Thyroid gland (tissue), 4 donors: ENCODE results near the gene CTNNA3. TPM values are rescaled to one million over a fixed set of nuclear protein-coding genes. Genes with fewer than 3 reads are reported as not detected.

Experiments used
- DNase-seq, 2 donors: peaks; one replicate each; pipeline ENCODE4 v3.0.0-alpha.2; 2019
- H3K27ac ChIP-seq, 3 donors: fragments of 200-600 bp; sonication (generic); 1 replicate in 2 of 3; 2 replicates in 1 of 3; pipeline ENCODE4 v1.5.1; 2016 to 2019; ENCODE audit warnings: mild to moderate bottlenecking in 1 of 3, moderate library complexity in 1 of 3
- H3K27me3 ChIP-seq: fragments of 200-600 bp; sonication (generic); one replicate; pipeline ENCODE4 v1.5.1; 2019
- H3K36me3 ChIP-seq, 2 donors: fragments of 200-600 bp; sonication (generic); one replicate each; pipeline ENCODE4 v1.5.1; 2016 to 2019
- H3K4me1 ChIP-seq, 2 donors: fragments of 200-600 bp; sonication (generic); one replicate each; pipeline ENCODE4 v1.5.1; 2017 to 2019
- H3K4me3 ChIP-seq, 3 donors: fragments of 200-600 bp; sonication (generic); replicated peaks in 1 of 3; 1 replicate in 2 of 3; 2 replicates in 1 of 3; pipeline ENCODE4 v1.5.1; 2016; ENCODE audit warnings: mild to moderate bottlenecking in 1 of 3
- H3K9me3 ChIP-seq: fragments of 200-600 bp; sonication (generic); one replicate; pipeline ENCODE4 v1.5.1; 2017
- POLR2A ChIP-seq, 2 donors: fragments of 450-650 bp; IDR thresholded peaks; one replicate each; pipeline ENCODE4 v1.6.1; 2017; ENCODE audit warnings: antibody characterized with exemption in 2 of 2, mild to moderate bottlenecking in 2 of 2, moderate library complexity in 1 of 2
- WGBS, 2 donors: methylation state at CpG; one replicate each; pipeline ENCODE4 v1.1.5; 2017; 5-methylcytosine and 5-hydroxymethylcytosine counted together
- intact Hi-C: fragments of 100-400 bp; cut with DNase I; formaldehyde crosslinking; loops from one replicate; pipeline ENCODE4 v1.15.1; 2023
- total RNA-seq, 4 donors: library from RNA; depleted of rRNA; stranded (reverse); fragments of >200 nt; gene quantifications; one replicate each; pipeline ENCODE4 v1.2.3, GENCODE V29; 2016
- TF ChIP-seq, protein P1 (sequence below), 6 experiments: fragments of 200-600 bp in 3 of 6; fragments of 450-650 bp in 3 of 6; sonication (generic) in 3 of 6; IDR thresholded peaks; one replicate each; pipeline ENCODE4 v1.5.1; 2016 to 2019; ENCODE audit warnings: antibody characterized with exemption in 6 of 6, mild to moderate bottlenecking in 2 of 6, inconsistent platforms in 1 of 6, moderate library complexity in 1 of 6

CTNNA3 gene
- total RNA-seq, 4 donors from 2014 or later: 0.11 to 0.79 (median 0.13) TPM; not detected in 1

DNA sequence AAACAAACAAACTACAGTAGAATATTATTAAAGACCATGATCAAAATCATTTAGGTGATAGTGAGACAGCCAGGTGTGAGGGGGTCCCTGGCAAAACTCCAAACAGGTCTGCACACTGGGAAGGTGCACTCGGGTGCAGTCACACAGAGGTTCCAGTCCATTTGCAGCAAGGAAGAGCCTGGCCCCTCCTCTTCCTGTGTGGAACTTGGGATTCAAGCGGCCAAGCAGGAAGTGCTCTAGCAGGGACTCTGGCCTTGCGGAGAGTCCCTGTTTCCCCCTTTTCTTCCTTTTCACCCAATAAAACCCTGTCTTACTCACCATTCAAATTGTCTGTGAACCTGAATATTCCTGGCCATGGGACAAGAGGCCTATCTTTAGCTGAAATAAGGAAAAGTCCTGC is 588.3 kb downstream of the CTNNA3 start:
- WGBS, 2 donors: 84 to 88% methylated on average over 3 of the region's 3 CpGs
- intact Hi-C loops: no loop called here
- H3K4me1 ChIP-seq: no peaks in the 10 kb centered on the region
- no peaks in the 10 kb centered on the region for H3K27me3 ChIP-seq
- no peak overlapping the region for H3K27ac ChIP-seq
- H3K36me3 ChIP-seq: no peaks in the 10 kb centered on the region
- H3K4me3 ChIP-seq: no peak overlapping the region
- no peaks in the 10 kb centered on the region for H3K9me3 ChIP-seq
- TF ChIP-seq, protein P1, sequence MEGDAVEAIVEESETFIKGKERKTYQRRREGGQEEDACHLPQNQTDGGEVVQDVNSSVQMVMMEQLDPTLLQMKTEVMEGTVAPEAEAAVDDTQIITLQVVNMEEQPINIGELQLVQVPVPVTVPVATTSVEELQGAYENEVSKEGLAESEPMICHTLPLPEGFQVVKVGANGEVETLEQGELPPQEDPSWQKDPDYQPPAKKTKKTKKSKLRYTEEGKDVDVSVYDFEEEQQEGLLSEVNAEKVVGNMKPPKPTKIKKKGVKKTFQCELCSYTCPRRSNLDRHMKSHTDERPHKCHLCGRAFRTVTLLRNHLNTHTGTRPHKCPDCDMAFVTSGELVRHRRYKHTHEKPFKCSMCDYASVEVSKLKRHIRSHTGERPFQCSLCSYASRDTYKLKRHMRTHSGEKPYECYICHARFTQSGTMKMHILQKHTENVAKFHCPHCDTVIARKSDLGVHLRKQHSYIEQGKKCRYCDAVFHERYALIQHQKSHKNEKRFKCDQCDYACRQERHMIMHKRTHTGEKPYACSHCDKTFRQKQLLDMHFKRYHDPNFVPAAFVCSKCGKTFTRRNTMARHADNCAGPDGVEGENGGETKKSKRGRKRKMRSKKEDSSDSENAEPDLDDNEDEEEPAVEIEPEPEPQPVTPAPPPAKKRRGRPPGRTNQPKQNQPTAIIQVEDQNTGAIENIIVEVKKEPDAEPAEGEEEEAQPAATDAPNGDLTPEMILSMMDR (IDR thresholded peaks at IDR 0.05): no peak
- no peak for TF ChIP-seq POLR2A (IDR thresholded peaks at IDR 0.05)
- no peak for DNase-seq

DNA sequence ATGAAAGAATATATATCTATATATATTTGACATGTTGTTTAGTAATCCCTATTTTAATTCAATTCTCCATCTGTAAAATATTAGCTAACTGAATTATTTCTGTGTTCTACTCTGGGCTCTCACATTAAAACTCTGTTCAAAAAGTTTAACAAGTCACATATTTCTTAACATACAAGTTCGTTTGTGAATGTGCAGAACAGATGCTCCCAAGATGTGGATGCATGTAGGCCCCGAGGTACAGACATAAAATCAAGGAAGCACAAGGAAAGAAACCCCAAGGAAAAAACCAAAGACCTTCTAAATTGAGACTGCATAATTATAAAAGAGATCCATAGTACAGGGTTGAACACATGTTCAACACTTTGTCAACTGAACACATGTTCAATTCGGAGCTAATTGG is 595.0 kb downstream of the CTNNA3 start:
- no peak for TF ChIP-seq POLR2A (IDR thresholded peaks at IDR 0.05)
- TF ChIP-seq, protein P1 (IDR thresholded peaks at IDR 0.05): no peak
- H3K4me3 ChIP-seq: no peak overlapping the region
- WGBS, 2 donors: 84 to 90% methylated on average over 3 of the region's 3 CpGs
- no peak overlapping the region for H3K27ac ChIP-seq
- no peaks in the 10 kb centered on the region for H3K9me3 ChIP-seq
- no peak for DNase-seq
- no peaks in the 10 kb centered on the region for H3K4me1 ChIP-seq
- H3K27me3 ChIP-seq: no peaks in the 10 kb centered on the region
- no peaks in the 10 kb centered on the region for H3K36me3 ChIP-seq
- intact Hi-C loops: no loop called here

DNA sequence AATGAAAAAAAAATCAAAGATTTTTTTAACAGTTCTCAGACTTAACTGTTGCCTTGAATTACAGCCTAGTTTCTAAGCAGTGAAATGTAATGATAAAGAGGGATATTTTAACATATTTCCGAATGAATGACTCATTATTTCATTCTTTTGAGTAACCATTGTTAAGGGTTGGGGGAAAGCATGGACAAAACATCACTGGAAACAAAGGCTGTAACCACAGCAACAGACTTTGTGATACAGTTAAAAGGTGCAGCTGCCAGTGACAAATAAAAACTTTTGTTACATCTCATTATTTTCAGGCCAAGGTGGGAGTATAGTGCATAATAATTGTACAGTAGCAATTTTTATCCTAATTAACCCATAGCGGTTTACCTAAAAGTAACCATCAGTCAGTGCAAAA is 597.5 kb downstream of the CTNNA3 start:
- TF ChIP-seq POLR2A (IDR thresholded peaks at IDR 0.05): no peak
- TF ChIP-seq, protein P1 (IDR thresholded peaks at IDR 0.05): no peak
- no peak for DNase-seq
- H3K9me3 ChIP-seq: no peaks in the 10 kb centered on the region
- H3K36me3 ChIP-seq: no peaks in the 10 kb centered on the region
- no peaks in the 10 kb centered on the region for H3K27me3 ChIP-seq
- H3K4me3 ChIP-seq: no peak overlapping the region
- no peak overlapping the region for H3K27ac ChIP-seq
- intact Hi-C loops: no loop called here
- H3K4me1 ChIP-seq: no peaks in the 10 kb centered on the region
- 63 to 73% methylated on average over 2 of the region's 2 CpGs for WGBS, 2 donors

DNA sequence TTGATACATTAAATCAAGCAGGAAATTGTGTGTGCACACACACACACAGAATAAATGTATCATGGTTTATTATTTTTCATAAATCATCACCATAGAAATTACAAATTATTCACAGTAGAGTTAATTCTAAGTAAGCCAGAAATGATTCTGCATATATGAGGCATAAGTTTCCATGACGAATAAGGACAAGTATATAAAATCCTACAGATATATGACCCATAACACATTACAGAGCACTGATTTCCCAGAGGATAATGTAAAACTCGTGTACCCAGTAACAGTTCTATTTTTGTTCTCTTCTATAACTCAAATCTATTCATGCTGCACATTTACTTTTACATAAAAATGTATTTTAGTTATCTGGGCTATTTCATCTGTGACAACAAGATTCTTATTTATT is 600.5 kb downstream of the CTNNA3 start:
- DNase-seq: no peak
- TF ChIP-seq, protein P1 (IDR thresholded peaks at IDR 0.05): no peak
- no peak for TF ChIP-seq POLR2A (IDR thresholded peaks at IDR 0.05)
- intact Hi-C loops: no loop called here
- Histone ChIP-seq H3K27ac (no peak overlapping the region), H3K27me3 (no peaks in the 10 kb centered on the region), H3K4me1 (no peaks in the 10 kb centered on the region), H3K36me3 (no peaks in the 10 kb centered on the region), H3K4me3 (no peak overlapping the region), H3K9me3 (no peaks in the 10 kb centered on the region)
- WGBS, 2 donors: 44 to 63% methylated on average over 2 of the region's 2 CpGs

DNA sequence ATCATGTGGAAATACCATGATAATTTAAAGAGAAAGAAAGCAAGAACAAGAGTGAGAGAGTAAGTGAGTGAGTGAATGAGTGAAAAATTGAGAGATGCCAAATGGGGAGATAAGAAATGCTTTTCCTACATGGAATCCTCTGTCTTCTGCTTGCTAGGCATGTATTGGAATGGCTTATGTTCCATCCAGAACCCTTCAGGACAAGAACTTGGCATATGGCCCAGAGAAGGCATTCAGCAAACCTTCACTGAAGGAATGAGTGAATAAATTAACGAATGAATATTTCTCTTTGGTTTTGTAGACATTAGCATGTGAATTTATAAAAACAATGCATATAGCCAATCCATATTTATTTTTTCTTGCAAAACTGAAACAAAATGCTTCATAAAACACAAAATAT is 608.0 kb downstream of the CTNNA3 start:
- no peaks in the 10 kb centered on the region for H3K9me3 ChIP-seq
- H3K27me3 ChIP-seq: no peaks in the 10 kb centered on the region
- H3K27ac ChIP-seq: no peak overlapping the region
- intact Hi-C loops: no loop called here
- 48 to 57% methylated on average over 1 of the region's 1 CpG for WGBS, 2 donors
- no peaks in the 10 kb centered on the region for H3K4me1 ChIP-seq
- H3K4me3 ChIP-seq: no peak overlapping the region
- no peak for TF ChIP-seq POLR2A (IDR thresholded peaks at IDR 0.05)
- TF ChIP-seq, protein P1 (IDR thresholded peaks at IDR 0.05): no peak
- no peaks in the 10 kb centered on the region for H3K36me3 ChIP-seq
- DNase-seq: peak in 1 of 2 donors; percentile 5
